Measurements from ENCODE around the gene DMWD. TPM values are rescaled to one million over a fixed set of nuclear protein-coding genes. Genes with fewer than 3 reads are reported as not detected.
A peak's percentile ranks its signal among the peaks of the same experiment; 100 is the strongest.

Gene DMWD
- total and polyA plus RNA-seq, 2 of the 13 experiments (the other 11 are each of a cell fraction or from before 2014, with no cell fraction given) = 10.3 to 14.9 TPM

DNA sequence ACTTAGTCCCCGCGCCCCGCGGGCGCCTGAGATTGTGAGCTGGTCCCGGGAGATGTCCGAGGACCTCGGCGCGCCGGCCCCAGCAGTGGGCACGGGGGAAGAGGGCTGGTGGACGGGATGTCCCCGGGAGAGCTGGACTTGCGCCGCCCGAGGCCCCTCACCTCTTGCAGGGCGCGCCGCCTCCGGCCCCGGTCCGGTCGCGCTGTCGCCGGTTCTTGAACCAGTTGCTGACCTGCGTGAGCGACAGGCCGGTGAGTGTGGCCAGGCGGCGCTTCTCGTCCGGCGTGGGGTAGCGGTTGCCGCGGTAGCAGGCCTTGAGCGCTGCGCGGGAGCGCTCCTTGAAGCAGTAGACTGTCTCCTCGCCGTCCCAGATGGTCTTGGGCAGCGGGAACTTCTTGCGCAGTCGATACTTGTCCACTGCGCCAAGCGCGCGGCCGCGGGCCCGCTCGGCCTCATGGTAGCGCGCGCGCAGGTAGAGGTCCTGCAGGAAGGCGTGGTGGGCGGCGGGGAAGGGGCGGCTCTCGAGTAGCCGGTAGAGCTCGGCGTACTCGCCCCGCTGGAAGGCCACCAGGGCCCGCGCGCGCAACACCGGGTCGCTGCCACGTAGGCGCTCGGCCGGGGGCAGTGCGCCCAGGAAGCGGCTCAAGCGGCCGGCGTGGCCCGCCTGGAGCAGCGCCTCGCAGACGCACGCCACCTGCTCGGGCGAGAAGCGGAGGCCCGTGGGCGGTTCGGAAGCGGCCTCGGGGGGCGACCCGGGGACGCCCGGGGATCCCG, 24.6 kb downstream of the DMWD start (continued):
- TF ChIP-seq SKIL (CRISPR knock-in tag; IDR thresholded peaks at IDR 0.05; ENCODE audit: borderline replicate concordance) (no peak; the same call in 1 of the 2 replicates), BRCA1 (CRISPR knock-in tag; IDR thresholded peaks at IDR 0.05) (0 out of 2 replicates have a peak, but pooled peaks have one; percentile 53), ZNF549 (CRISPR knock-in tag; IDR thresholded peaks at IDR 0.05) (no peak), ISL2 (CRISPR knock-in tag; IDR thresholded peaks at IDR 0.05) (peak; percentile 56; the same call in 1 of the 2 replicates), PTBP1 (IDR thresholded peaks at IDR 0.05; ENCODE audit: low read depth, low read length, poor library complexity, severe bottlenecking) (no peak), GATA4 (IDR thresholded peaks at IDR 0.05; ENCODE audit: borderline replicate concordance, low read depth) (no peak), ZNF570 (CRISPR knock-in tag; IDR thresholded peaks at IDR 0.05; ENCODE audit: borderline replicate concordance) (no peak), NFYC (CRISPR knock-in tag; IDR thresholded peaks at IDR 0.05) (no peak), KMT2A (CRISPR knock-in tag; IDR thresholded peaks at IDR 0.05) (no peak), ZNF766 (CRISPR knock-in tag; IDR thresholded peaks at IDR 0.05; ENCODE audit: borderline replicate concordance) (0 out of 2 replicates have a peak, but pooled peaks have one; percentile 32), BHLHE40 (IDR thresholded peaks at IDR 0.05; ENCODE audit: low read length) (no peak), MNT (IDR thresholded peaks at IDR 0.05) (no peak), TGIF2 (CRISPR knock-in tag; IDR thresholded peaks at IDR 0.05) (no peak), ZNF530 (CRISPR knock-in tag; IDR thresholded peaks at IDR 0.05; ENCODE audit: low read depth) (no peak), ZNF607 (CRISPR knock-in tag; IDR thresholded peaks at IDR 0.05; ENCODE audit: borderline replicate concordance) (no peak; the same call in 1 of the 2 replicates), ELF3 (CRISPR knock-in tag; IDR thresholded peaks at IDR 0.05) (no peak)
- TF ChIP-seq, protein P1, sequence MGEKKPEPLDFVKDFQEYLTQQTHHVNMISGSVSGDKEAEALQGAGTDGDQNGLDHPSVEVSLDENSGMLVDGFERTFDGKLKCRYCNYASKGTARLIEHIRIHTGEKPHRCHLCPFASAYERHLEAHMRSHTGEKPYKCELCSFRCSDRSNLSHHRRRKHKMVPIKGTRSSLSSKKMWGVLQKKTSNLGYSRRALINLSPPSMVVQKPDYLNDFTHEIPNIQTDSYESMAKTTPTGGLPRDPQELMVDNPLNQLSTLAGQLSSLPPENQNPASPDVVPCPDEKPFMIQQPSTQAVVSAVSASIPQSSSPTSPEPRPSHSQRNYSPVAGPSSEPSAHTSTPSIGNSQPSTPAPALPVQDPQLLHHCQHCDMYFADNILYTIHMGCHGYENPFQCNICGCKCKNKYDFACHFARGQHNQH (CRISPR knock-in tag; IDR thresholded peaks at IDR 0.05) = no peak
- TF ChIP-seq, protein P2, sequence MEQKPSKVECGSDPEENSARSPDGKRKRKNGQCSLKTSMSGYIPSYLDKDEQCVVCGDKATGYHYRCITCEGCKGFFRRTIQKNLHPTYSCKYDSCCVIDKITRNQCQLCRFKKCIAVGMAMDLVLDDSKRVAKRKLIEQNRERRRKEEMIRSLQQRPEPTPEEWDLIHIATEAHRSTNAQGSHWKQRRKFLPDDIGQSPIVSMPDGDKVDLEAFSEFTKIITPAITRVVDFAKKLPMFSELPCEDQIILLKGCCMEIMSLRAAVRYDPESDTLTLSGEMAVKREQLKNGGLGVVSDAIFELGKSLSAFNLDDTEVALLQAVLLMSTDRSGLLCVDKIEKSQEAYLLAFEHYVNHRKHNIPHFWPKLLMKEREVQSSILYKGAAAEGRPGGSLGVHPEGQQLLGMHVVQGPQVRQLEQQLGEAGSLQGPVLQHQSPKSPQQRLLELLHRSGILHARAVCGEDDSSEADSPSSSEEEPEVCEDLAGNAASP (CRISPR knock-in tag; IDR thresholded peaks at IDR 0.05; ENCODE audit: borderline replicate concordance) = no peak
- TF ChIP-seq, protein P3, sequence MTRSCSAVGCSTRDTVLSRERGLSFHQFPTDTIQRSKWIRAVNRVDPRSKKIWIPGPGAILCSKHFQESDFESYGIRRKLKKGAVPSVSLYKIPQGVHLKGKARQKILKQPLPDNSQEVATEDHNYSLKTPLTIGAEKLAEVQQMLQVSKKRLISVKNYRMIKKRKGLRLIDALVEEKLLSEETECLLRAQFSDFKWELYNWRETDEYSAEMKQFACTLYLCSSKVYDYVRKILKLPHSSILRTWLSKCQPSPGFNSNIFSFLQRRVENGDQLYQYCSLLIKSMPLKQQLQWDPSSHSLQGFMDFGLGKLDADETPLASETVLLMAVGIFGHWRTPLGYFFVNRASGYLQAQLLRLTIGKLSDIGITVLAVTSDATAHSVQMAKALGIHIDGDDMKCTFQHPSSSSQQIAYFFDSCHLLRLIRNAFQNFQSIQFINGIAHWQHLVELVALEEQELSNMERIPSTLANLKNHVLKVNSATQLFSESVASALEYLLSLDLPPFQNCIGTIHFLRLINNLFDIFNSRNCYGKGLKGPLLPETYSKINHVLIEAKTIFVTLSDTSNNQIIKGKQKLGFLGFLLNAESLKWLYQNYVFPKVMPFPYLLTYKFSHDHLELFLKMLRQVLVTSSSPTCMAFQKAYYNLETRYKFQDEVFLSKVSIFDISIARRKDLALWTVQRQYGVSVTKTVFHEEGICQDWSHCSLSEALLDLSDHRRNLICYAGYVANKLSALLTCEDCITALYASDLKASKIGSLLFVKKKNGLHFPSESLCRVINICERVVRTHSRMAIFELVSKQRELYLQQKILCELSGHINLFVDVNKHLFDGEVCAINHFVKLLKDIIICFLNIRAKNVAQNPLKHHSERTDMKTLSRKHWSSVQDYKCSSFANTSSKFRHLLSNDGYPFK (CRISPR knock-in tag; IDR thresholded peaks at IDR 0.05; ENCODE audit: borderline replicate concordance) = no peak; the same call in 1 of the 2 replicates
